ENCODE data around the gene FAM171A1. TPM values are rescaled to one million over a fixed set of nuclear protein-coding genes. Genes with fewer than 3 reads are reported as not detected.

The FAM171A1 gene
- total RNA-seq, 2 donors from 2014 or later, result 36.5 to 39.0 TPM

DNA sequence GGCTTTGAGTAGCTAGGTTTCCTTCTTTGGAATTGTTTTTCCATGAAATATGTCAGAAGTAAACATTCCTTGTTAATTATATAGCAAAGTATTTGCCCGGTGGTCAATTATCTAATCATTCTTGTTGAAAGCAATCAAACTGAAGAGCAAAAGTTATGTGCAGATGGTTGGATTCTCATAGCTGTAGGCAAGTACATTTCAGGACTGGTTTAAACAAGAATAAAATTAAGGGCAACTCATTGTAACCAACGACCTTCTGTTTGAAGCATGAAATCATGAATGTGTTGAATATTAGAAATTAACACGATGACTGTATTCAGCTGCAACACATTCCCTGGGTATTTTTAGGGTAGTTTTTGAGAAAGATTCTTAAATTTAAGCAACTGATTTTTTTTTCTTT is 140.8 kb downstream of the FAM171A1 start:
- Histone ChIP-seq H3K36me3 (ENCODE audit: control insufficient read depth, insufficient read depth, low read length) (peaks cover 11% of the 10 kb centered on the region), H3K27ac (ENCODE audit: low read depth, low read length) (no peak overlapping the region), H3K4me1 (ENCODE audit: control insufficient read depth, insufficient read depth, low read length) (peaks cover 3% of the 10 kb centered on the region), H3K4me3 (ENCODE audit: low read length) (no peak overlapping the region), H3K9me3 (ENCODE audit: control insufficient read depth, low read length) (peaks cover 5% of the 10 kb centered on the region), H3K9ac (ENCODE audit: extremely low read depth, low read length, poor library complexity, severe bottlenecking) (no peak overlapping the region), H3K27me3 (ENCODE audit: control insufficient read depth, insufficient read depth, low read length, poor library complexity, severe bottlenecking) (no peaks in the 10 kb centered on the region)
- TF ChIP-seq, protein P1, sequence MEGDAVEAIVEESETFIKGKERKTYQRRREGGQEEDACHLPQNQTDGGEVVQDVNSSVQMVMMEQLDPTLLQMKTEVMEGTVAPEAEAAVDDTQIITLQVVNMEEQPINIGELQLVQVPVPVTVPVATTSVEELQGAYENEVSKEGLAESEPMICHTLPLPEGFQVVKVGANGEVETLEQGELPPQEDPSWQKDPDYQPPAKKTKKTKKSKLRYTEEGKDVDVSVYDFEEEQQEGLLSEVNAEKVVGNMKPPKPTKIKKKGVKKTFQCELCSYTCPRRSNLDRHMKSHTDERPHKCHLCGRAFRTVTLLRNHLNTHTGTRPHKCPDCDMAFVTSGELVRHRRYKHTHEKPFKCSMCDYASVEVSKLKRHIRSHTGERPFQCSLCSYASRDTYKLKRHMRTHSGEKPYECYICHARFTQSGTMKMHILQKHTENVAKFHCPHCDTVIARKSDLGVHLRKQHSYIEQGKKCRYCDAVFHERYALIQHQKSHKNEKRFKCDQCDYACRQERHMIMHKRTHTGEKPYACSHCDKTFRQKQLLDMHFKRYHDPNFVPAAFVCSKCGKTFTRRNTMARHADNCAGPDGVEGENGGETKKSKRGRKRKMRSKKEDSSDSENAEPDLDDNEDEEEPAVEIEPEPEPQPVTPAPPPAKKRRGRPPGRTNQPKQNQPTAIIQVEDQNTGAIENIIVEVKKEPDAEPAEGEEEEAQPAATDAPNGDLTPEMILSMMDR (conservative IDR thresholded peaks at IDR 0.05), result no peak
- Mint-ChIP-seq H3K36me3 (ENCODE audit: low read depth) (peaks cover 20% of the 10 kb centered on the region), H3K4me3 (no peak overlapping the region), H3K4me1 (no peaks in the 10 kb centered on the region), H3K9me3 (peaks cover under 1% of the 10 kb centered on the region), H3K27me3 (ENCODE audit: insufficient read depth) (no peaks in the 10 kb centered on the region), H3K27ac (no peak overlapping the region)
- 88 to 94% methylated on average over 3 of the region's 3 CpGs for WGBS, 2 experiments (ENCODE audit: insufficient coverage in 1 of 2, insufficient read length in 1 of 2)
- no peak for DNase-seq

- no peaks in the 10 kb centered on the region for H3K9me3 Mint-ChIP-seq
- no peaks in the 10 kb centered on the region for H3K27me3 Mint-ChIP-seq (ENCODE audit: insufficient read depth)
- H3K36me3 ChIP-seq (ENCODE audit: control insufficient read depth, insufficient read depth, low read length), result peaks cover 12% of the 10 kb centered on the region
- TF ChIP-seq, protein P1 (conservative IDR thresholded peaks at IDR 0.05), result no peak
- H3K4me1 ChIP-seq (ENCODE audit: control insufficient read depth, insufficient read depth, low read length), result peaks cover 3% of the 10 kb centered on the region
- H3K27me3 ChIP-seq (ENCODE audit: control insufficient read depth, insufficient read depth, low read length, poor library complexity, severe bottlenecking), result no peaks in the 10 kb centered on the region
- H3K4me3 ChIP-seq (ENCODE audit: low read length), result no peak overlapping the region
- H3K9ac ChIP-seq (ENCODE audit: extremely low read depth, low read length, poor library complexity, severe bottlenecking), result no peak overlapping the region
- no peak overlapping the region for H3K27ac ChIP-seq (ENCODE audit: low read depth, low read length)
- no peaks in the 10 kb centered on the region for H3K4me1 Mint-ChIP-seq
- H3K36me3 Mint-ChIP-seq (ENCODE audit: low read depth), result peaks cover 29% of the 10 kb centered on the region
- H3K27ac Mint-ChIP-seq, result no peak overlapping the region
- WGBS, 2 experiments (ENCODE audit: insufficient coverage in 1 of 2, insufficient read length in 1 of 2), result 92 to 94% methylated on average over 2 to 4 of the region's 4 CpGs
- H3K4me3 Mint-ChIP-seq, result no peak overlapping the region
- H3K9me3 ChIP-seq (ENCODE audit: control insufficient read depth, low read length), result peaks cover 5% of the 10 kb centered on the region
- DNase-seq, result no peak
Measured at GRCh38 chr10:15229268-15229667, 141.8 kb downstream of the FAM171A1 start.

- Mint-ChIP-seq H3K36me3 (ENCODE audit: low read depth) (peaks cover 30% of the 10 kb centered on the region), H3K9me3 (no peaks in the 10 kb centered on the region), H3K4me1 (no peaks in the 10 kb centered on the region), H3K4me3 (no peak overlapping the region), H3K27ac (no peak overlapping the region), H3K27me3 (ENCODE audit: insufficient read depth) (no peaks in the 10 kb centered on the region)
- TF ChIP-seq, protein P1 (conservative IDR thresholded peaks at IDR 0.05), result no peak
- WGBS, 2 experiments (ENCODE audit: insufficient coverage in 1 of 2, insufficient read length in 1 of 2), result 88 to 90% methylated on average over 6 to 8 of the region's 8 CpGs
- H3K4me1 ChIP-seq (ENCODE audit: control insufficient read depth, insufficient read depth, low read length), result peaks cover 3% of the 10 kb centered on the region
- H3K9ac ChIP-seq (ENCODE audit: extremely low read depth, low read length, poor library complexity, severe bottlenecking), result no peak overlapping the region
- DNase-seq, result no peak
- no peak overlapping the region for H3K27ac ChIP-seq (ENCODE audit: low read depth, low read length)
- peaks cover 12% of the 10 kb centered on the region for H3K36me3 ChIP-seq (ENCODE audit: control insufficient read depth, insufficient read depth, low read length)
- H3K4me3 ChIP-seq (ENCODE audit: low read length), result no peak overlapping the region
- H3K9me3 ChIP-seq (ENCODE audit: control insufficient read depth, low read length), result peaks cover 5% of the 10 kb centered on the region
- H3K27me3 ChIP-seq (ENCODE audit: control insufficient read depth, insufficient read depth, low read length, poor library complexity, severe bottlenecking), result no peaks in the 10 kb centered on the region
Measured at GRCh38 chr10:15228426-15228825, 142.7 kb downstream of the FAM171A1 start.
